HG03565 (cell line): Measurements from ENCODE around the gene PRRC1.

Experiments
- ATAC-seq: cut with Tn5 transposase; IDR thresholded peaks from one replicate; pipeline ENCODE4 v1.9.1; 2021; ENCODE audit warnings: mild to moderate bottlenecking, moderate library complexity; ENCODE audit not compliant: unreplicated experiment

PRRC1 gene

DNA sequence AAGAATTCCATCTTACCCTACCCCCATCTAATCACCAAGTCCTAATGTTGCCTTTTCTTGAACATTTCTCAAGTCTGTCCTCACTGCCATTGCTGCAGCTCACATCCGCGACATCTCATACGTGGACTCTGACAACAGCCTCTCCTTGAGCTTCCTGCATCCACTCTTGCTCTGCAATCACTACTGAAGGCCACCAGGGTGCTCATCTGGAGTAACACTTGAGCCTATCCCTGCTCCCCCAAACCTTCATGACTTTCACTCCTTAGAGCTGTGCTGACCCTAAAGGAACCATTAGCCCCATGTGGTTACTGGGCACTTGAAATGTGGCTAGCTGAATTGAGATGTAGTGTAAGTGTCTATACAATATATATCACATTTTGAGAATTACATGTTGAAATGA is 85.0 kb downstream of the PRRC1 start:
- no peak for ATAC-seq

DNA sequence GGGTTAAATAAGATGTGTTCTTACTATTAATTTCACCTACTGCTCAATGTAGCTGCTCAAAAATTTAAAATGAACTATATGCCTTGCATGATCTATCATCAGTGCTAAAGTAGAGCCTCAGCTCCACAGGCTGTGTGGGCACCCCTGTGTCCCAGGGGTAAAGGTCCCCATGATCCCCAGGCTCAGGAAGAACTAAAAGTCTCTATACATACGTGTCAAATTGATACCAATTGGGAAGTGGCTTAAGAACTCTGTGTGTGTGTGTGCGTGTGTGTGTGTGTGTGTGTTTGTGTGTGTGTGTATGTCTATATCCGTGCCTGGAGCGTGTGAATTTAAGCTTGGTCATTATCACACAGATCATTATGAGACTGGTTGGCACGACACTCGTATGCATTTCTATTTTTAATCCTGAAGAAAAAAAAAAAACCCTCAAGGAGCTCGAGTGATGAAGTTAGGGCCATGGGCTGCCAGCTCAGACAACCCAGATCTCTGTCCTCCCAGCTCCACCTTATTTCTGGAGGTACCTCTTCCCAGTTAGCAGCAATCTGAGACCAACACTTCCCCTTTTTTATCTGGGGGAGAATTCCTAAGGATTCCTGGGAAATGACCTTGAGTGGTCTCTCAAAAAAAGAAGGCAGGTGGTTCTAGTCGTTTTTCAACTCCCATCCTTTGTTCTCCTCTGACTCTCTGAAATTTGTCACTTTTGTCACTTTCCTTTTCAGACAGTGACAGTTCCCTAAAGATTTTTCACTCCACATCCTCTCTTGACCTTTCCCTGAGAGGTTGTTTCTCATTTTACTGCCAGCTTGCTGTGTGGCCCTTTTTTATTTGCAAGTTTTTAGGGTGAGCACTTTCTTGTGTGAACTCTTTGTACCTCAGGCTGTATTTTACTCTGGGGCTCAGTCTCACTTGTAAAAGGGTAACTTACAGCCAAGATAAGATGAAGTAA is 85.7 kb downstream of the PRRC1 start:
- ATAC-seq = no peak
